Erythroblast (primary cell): ENCODE results near the gene PRKCZ.

Source experiments
- GATA1 ChIP-seq: IDR thresholded peaks from 2 replicates; pipeline ENCODE4 v1.6.1; 2011; ENCODE audit warnings: low read depth, mild to moderate bottlenecking, control low read depth, low read length, moderate library complexity
- POLR2A ChIP-seq: IDR thresholded peaks from 2 replicates; pipeline ENCODE4 v1.6.1; 2011; ENCODE audit warnings: mild to moderate bottlenecking, low read length

DNA sequence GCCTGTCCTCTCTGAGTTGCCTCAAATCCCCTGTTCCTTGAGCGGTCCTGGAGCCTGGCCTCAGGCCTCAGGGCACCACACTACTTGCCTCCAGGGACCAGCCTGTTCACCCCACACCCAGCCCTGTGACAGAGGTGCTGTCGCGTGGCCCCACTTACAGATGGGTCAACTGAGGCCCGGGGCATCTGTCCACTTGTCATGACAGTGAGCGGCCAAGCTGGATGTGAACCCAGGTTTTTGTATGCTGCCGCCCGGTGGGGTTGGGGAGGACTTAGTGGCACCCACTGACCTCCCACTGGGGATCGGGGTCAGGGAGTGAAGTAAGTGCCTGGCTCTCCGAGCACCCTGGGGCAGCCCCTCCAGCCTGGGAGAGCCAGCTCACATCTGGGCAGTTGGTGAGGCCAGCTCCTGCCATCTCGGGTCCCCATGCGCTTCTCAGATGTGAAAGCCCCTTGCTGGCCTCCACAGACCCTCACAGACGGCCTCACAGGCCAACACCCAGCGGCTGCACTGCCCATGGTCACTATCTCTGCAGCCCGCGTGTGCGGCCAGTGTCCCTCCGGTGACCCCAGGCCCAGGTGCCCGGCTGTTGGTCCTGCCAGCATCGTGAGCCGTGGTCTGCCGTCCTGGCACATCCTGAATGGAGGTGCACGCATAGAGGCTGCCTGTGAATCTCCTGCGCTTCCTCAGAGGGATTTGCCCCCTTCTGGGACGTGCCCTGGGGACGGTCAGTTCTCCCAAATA, 153.6 kb downstream of the PRKCZ start:
- TF ChIP-seq POLR2A (no peak), GATA1 (no peak)
